HEK293 (cell line): ENCODE measurements around the gene SPINT2.
A peak's percentile ranks its signal among the peaks of the same experiment; 100 is the strongest.

Source experiments
- CTCF ChIA-PET: fragments of 350-600 bp; formaldehyde crosslinking; extraction: SDS; loops from one replicate; lab custom pipeline; 2021; ENCODE audit warnings: antibody characterized with exemption; lab: Yijun Ruan, JAX
- POLR2A ChIA-PET: fragments of 300-600 bp; formaldehyde crosslinking; extraction: SDS; loops from one replicate; lab custom pipeline; 2020; ENCODE audit warnings: antibody characterized with exemption, inconsistent platforms; lab: Yijun Ruan, JAX
- H3K27ac ChIP-seq: fragments of 200-500 bp; sonication (Bioruptor generic); 2 replicates; pipeline ENCODE4 v1.5.1; 2014; ENCODE audit warnings: low read depth, low read length, control low read depth, inconsistent platforms; ENCODE audit errors: extremely low read depth
- H3K36me3 ChIP-seq, 2 experiments: fragments of 200-500 bp in 1 of 2; sonication (Bioruptor generic) in 1 of 2; 1 replicate in 1 of 2; 2 replicates in 1 of 2; pipeline ENCODE4 v1.5.1; 2014 to 2017; ENCODE audit warnings: inconsistent platforms in 2 of 2, low read length in 2 of 2; ENCODE audit not compliant: control insufficient read depth in 2 of 2, insufficient read depth in 1 of 2
- H3K4me1 ChIP-seq: fragments of 200-500 bp; sonication (Bioruptor generic); 2 replicates; pipeline ENCODE4 v1.5.1; 2014; ENCODE audit warnings: mild to moderate bottlenecking, low read length, inconsistent platforms; ENCODE audit not compliant: control insufficient read depth, insufficient read depth
- H3K4me3 ChIP-seq: 2 replicates; pipeline ENCODE4 v1.5.1; 2011; ENCODE audit warnings: low read depth, mild to moderate bottlenecking, control low read depth, low read length, moderate library complexity
- H3K9me3 ChIP-seq: fragments of 200-500 bp; sonication (Bioruptor generic); 2 replicates; pipeline ENCODE4 v1.5.1; 2014; ENCODE audit warnings: low read depth, low read length, inconsistent platforms; ENCODE audit not compliant: control insufficient read depth, insufficient read depth
- EGR2 ChIP-seq: fragments of 450-650 bp; formaldehyde crosslinking; IDR thresholded peaks from 2 replicates; pipeline ENCODE4 v1.5.1; 2016; ENCODE audit warnings: low read depth, missing biosample characterization, missing genetic modification characterization
- FEZF1 ChIP-seq: fragments of 450-650 bp; formaldehyde crosslinking; IDR thresholded peaks from 2 replicates; pipeline ENCODE4 v1.5.1; 2016; ENCODE audit warnings: missing biosample characterization, missing genetic modification characterization
- GLIS1 ChIP-seq: fragments of 450-650 bp; formaldehyde crosslinking; IDR thresholded peaks from 2 replicates; pipeline ENCODE4 v1.5.1; 2016; ENCODE audit warnings: missing biosample characterization, missing genetic modification characterization
- ZFHX2 ChIP-seq: fragments of 450-650 bp; formaldehyde crosslinking; conservative IDR thresholded peaks from 2 replicates; pipeline ENCODE4 v1.5.1; 2016; ENCODE audit warnings: missing biosample characterization, missing genetic modification characterization
- ZNF138 ChIP-seq: fragments of 450-650 bp; formaldehyde crosslinking; IDR thresholded peaks from 2 replicates; pipeline ENCODE4 v1.5.1; 2016; ENCODE audit warnings: missing biosample characterization, missing genetic modification characterization, borderline replicate concordance
- ZNF140 ChIP-seq: fragments of 450-650 bp; formaldehyde crosslinking; IDR thresholded peaks from 2 replicates; pipeline ENCODE4 v1.5.1; 2016; ENCODE audit warnings: missing biosample characterization, missing genetic modification characterization
- ZNF239 ChIP-seq: fragments of 450-650 bp; formaldehyde crosslinking; IDR thresholded peaks from 2 replicates; pipeline ENCODE4 v1.5.1; 2016; ENCODE audit warnings: missing biosample characterization, missing genetic modification characterization
- ZNF571 ChIP-seq: fragments of 450-650 bp; formaldehyde crosslinking; IDR thresholded peaks from 2 replicates; pipeline ENCODE4 v1.5.0; 2017; ENCODE audit warnings: missing biosample characterization, missing genetic modification characterization
- ZNF585B ChIP-seq: fragments of 450-650 bp; formaldehyde crosslinking; IDR thresholded peaks from 2 replicates; pipeline ENCODE4 v1.5.1; 2016; ENCODE audit warnings: missing biosample characterization, missing genetic modification characterization
- ZNF677 ChIP-seq: fragments of 450-650 bp; IDR thresholded peaks from 2 replicates; pipeline ENCODE4 v1.5.0; 2018; ENCODE audit warnings: missing biosample characterization, mild to moderate bottlenecking, missing genetic modification characterization, moderate library complexity
- ZNF747 ChIP-seq: fragments of 450-650 bp; formaldehyde crosslinking; IDR thresholded peaks from 2 replicates; pipeline ENCODE4 v1.5.1; 2016; ENCODE audit warnings: missing biosample characterization, missing genetic modification characterization
- ZXDB ChIP-seq: fragments of 450-650 bp; formaldehyde crosslinking; IDR thresholded peaks from 2 replicates; pipeline ENCODE4 v1.5.1; 2016; ENCODE audit warnings: missing biosample characterization, missing genetic modification characterization
- TF ChIP-seq, protein P1 (sequence below): sonication (generic); formaldehyde crosslinking; IDR thresholded peaks from 2 replicates; pipeline ENCODE4 v1.8.1; 2022; ENCODE audit warnings: mild to moderate bottlenecking, moderate library complexity, missing genetic modification reagents
- TF ChIP-seq, protein P2 (sequence below): fragments of 450-650 bp; formaldehyde crosslinking; IDR thresholded peaks from 2 replicates; pipeline ENCODE4 v1.5.1; 2017; ENCODE audit warnings: missing biosample characterization, missing genetic modification characterization
- TF ChIP-seq, protein P3 (sequence below): fragments of 450-650 bp; formaldehyde crosslinking; IDR thresholded peaks from 2 replicates; pipeline ENCODE4 v1.5.1; 2016; ENCODE audit warnings: missing biosample characterization, missing genetic modification characterization
- TF ChIP-seq, protein P4 (sequence below): fragments of 450-650 bp; formaldehyde crosslinking; optimal IDR thresholded peaks from 2 replicates; pipeline ENCODE3; 2016; ENCODE audit warnings: missing biosample characterization, mild to moderate bottlenecking, missing genetic modification characterization

The SPINT2 gene

DNA sequence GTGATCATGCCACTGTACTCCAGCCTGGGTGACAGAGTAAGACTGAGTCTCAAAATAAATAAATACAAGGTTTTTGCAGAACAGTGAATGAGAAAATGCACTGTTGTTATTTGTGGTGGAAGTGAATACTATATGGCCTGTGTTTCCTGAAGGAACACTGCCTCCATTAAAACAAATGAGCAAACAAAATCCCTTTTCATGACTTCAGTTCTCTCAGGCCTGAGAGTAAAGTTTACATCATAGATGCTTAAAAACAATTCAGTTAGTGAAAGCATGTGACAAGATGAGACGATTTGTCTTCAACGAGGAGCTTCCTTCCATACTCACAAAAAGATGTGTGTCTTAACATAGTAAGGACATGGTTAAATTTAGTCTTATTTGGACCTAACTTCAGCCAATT is 14.4 kb downstream of the SPINT2 start:
- Histone ChIP-seq H3K4me3 (no peak overlapping the region), H3K27ac (no peak overlapping the region), H3K9me3 (no peaks in the 10 kb centered on the region; the same call in 1 of the 2 replicates), H3K36me3 (peaks cover 10 to 24% of the 10 kb centered on the region in 2 experiments; a peak in 2 of 3 replicates), H3K4me1 (peaks cover 10% of the 10 kb centered on the region)
- CTCF ChIA-PET: interaction anchor here (0.7 to 1.8 kb wide), 3 partner anchors 9 to 603 kb away, joined by 3 to 5 read pairs (median 4); no protein-coding TSS in a partner anchor
- POLR2A ChIA-PET: interaction anchor here (0.6 to 1.3 kb wide), 2 partner anchors 8 to 11 kb away, joined by 3 to 6 read pairs; no protein-coding TSS in a partner anchor
- TF ChIP-seq, protein P1, sequence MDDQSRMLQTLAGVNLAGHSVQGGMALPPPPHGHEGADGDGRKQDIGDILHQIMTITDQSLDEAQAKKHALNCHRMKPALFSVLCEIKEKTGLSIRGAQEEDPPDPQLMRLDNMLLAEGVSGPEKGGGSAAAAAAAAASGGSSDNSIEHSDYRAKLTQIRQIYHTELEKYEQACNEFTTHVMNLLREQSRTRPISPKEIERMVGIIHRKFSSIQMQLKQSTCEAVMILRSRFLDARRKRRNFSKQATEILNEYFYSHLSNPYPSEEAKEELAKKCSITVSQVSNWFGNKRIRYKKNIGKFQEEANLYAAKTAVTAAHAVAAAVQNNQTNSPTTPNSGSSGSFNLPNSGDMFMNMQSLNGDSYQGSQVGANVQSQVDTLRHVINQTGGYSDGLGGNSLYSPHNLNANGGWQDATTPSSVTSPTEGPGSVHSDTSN (CRISPR knock-in tag): no peak
- no peak for TF ChIP-seq GLIS1
- TF ChIP-seq ZNF140 (tag by site-specific recombination): no peak
- TF ChIP-seq ZNF138 (tag by site-specific recombination): no peak
- TF ChIP-seq ZNF585B (tag by site-specific recombination): no peak
- TF ChIP-seq ZNF239 (tag by site-specific recombination): no peak
- TF ChIP-seq ZXDB: no peak
- no peak for TF ChIP-seq ZNF571 (tag by site-specific recombination)

DNA sequence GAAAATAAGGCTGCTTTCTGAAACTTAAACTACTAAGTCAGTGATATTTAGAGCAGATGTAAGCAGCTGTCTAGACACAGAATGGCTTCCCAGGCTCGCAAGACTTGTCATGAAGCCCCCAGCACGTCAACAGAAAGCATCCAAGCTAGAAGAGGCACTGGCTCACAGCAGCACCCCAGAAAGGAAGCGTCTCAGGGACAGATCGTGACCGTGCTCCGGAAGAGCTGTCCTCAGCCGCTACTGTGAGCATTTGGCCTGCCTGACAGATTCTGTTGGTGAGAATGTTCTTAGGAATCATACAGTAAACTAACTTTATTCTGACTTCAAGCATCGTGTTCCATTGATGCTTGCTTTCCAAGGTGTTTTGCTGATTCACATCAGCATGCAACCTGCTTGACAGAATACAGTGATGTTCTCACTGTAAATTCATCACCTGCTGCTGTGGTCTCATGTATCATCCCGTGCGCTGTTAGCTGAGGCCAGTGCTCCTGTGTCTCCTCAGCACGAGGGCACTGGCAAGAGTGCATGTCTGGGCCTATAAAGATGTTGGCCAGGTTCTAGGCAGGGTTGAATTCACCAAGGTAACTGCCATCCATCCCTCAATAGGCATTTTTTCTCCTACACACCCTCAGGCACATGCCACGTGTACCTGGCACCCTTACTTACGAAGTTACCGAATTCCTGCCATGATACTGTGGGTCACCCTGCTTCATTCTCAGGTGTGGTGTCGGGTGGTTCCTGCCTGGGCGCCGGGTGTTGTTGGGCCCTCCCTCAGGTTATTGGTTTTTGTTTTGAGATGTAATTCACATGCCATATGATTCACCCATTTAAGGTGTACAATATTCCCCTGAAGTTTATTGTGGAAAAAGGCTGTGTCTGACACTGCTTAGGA is 15.9 kb downstream of the SPINT2 start:
- H3K9me3 ChIP-seq: no peaks in the 10 kb centered on the region; the same call in 1 of the 2 replicates
- TF ChIP-seq, protein P2, sequence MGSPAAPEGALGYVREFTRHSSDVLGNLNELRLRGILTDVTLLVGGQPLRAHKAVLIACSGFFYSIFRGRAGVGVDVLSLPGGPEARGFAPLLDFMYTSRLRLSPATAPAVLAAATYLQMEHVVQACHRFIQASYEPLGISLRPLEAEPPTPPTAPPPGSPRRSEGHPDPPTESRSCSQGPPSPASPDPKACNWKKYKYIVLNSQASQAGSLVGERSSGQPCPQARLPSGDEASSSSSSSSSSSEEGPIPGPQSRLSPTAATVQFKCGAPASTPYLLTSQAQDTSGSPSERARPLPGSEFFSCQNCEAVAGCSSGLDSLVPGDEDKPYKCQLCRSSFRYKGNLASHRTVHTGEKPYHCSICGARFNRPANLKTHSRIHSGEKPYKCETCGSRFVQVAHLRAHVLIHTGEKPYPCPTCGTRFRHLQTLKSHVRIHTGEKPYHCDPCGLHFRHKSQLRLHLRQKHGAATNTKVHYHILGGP (tag by site-specific recombination): no peak
- no peak for TF ChIP-seq ZNF747 (tag by site-specific recombination)
- no peak for TF ChIP-seq ZNF677
- TF ChIP-seq, protein P3, sequence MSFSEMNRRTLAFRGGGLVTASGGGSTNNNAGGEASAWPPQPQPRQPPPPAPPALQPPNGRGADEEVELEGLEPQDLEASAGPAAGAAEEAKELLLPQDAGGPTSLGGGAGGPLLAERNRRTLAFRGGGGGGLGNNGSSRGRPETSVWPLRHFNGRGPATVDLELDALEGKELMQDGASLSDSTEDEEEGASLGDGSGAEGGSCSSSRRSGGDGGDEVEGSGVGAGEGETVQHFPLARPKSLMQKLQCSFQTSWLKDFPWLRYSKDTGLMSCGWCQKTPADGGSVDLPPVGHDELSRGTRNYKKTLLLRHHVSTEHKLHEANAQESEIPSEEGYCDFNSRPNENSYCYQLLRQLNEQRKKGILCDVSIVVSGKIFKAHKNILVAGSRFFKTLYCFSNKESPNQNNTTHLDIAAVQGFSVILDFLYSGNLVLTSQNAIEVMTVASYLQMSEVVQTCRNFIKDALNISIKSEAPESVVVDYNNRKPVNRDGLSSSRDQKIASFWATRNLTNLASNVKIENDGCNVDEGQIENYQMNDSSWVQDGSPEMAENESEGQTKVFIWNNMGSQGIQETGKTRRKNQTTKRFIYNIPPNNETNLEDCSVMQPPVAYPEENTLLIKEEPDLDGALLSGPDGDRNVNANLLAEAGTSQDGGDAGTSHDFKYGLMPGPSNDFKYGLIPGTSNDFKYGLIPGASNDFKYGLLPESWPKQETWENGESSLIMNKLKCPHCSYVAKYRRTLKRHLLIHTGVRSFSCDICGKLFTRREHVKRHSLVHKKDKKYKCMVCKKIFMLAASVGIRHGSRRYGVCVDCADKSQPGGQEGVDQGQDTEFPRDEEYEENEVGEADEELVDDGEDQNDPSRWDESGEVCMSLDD (tag by site-specific recombination): no peak
- H3K4me1 ChIP-seq: peaks cover 10% of the 10 kb centered on the region
- peaks cover 22 to 28% of the 10 kb centered on the region in 2 experiments for H3K36me3 ChIP-seq
- CTCF ChIA-PET: interaction anchor here (1.3 to 1.8 kb wide), 2 partner anchors 10 kb away, joined by 5 to 6 read pairs; no protein-coding TSS in a partner anchor
- peak overlapping the region; percentile 36; the same call in 1 of the 2 replicates for H3K27ac ChIP-seq
- POLR2A ChIA-PET: interaction anchor here (1.0 to 1.1 kb wide), 2 partner anchors 9 to 16 kb away, joined by 3 read pairs; partner anchors contain the start of gene SPINT2
- no peak overlapping the region for H3K4me3 ChIP-seq

DNA sequence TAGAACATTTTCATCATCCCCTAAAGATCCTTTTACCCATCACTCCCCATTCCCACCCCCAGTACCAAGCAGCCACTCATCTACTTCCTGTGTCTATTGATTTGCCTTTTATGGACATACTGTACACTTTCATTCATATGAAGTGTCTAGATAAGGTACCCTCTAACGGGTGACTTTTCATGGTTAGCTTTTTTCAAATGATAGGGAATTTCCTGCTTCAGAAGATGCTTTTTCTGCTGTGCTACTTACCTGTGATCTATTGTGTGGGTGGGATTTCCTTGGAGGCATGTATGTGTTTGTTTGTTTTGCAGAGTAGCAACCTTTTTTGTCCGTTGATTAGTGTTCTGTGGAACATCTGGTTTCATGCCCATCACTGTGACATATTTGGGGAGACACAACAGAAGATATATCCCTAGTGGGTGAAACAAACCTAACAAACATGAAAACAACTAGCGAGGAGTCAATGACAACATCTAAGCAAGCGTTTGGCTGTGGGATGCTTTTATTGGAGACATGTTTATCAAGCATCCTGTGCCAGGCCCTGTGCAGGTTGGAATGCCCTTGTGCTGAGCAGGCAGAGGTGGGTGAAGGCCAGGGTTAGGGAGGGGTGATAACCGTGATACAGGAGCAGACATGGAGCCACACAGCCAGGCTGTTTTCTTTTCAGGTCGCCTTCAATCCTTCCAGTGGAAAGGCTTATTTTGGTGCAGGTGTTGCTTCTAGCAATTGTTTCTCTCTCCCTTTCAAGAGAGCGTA is 17.6 kb downstream of the SPINT2 start:
- ChIA-PET POLR2A (interaction anchor here (0.6 kb wide), 2 partner anchors 33 to 193 kb away, joined by 3 to 5 read pairs; no protein-coding TSS in a partner anchor), CTCF (interaction anchor here (0.6 to 1.5 kb wide), 3 partner anchors 12 to 53 kb away, joined by 3 to 5 read pairs (median 3); no protein-coding TSS in a partner anchor)
- no peak overlapping the region for H3K27ac ChIP-seq
- no peaks in the 10 kb centered on the region; the same call in 1 of the 2 replicates for H3K9me3 ChIP-seq
- TF ChIP-seq, protein P4, sequence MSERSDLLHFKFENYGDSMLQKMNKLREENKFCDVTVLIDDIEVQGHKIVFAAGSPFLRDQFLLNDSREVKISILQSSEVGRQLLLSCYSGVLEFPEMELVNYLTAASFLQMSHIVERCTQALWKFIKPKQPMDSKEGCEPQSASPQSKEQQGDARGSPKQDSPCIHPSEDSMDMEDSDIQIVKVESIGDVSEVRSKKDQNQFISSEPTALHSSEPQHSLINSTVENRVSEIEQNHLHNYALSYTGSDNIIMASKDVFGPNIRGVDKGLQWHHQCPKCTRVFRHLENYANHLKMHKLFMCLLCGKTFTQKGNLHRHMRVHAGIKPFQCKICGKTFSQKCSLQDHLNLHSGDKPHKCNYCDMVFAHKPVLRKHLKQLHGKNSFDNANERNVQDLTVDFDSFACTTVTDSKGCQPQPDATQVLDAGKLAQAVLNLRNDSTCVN (tag by site-specific recombination): no peak
- TF ChIP-seq EGR2 (tag by site-specific recombination): peak; percentile 32; the same call in 1 of the 2 replicates
- TF ChIP-seq FEZF1 (tag by site-specific recombination): peak; percentile 12; the same call in 1 of the 2 replicates
- TF ChIP-seq ZFHX2 (tag by site-specific recombination): peak; percentile 33; the same call in 1 of the 2 replicates
- H3K4me1 ChIP-seq: peaks cover 10% of the 10 kb centered on the region
- no peak overlapping the region for H3K4me3 ChIP-seq
- peaks cover 32 to 33% of the 10 kb centered on the region in 2 experiments for H3K36me3 ChIP-seq
